ENCODE results near the gene CRYGN. TPM values are rescaled to one million over a fixed set of nuclear protein-coding genes. Genes with fewer than 3 reads are reported as not detected.
A peak's percentile ranks its signal among the peaks of the same experiment; 100 is the strongest.

Gene CRYGN
- total and polyA plus RNA-seq, 9 of the 15 experiments (the other 6 are each of a cell fraction or from before 2014, with no cell fraction given) = not detected

DNA sequence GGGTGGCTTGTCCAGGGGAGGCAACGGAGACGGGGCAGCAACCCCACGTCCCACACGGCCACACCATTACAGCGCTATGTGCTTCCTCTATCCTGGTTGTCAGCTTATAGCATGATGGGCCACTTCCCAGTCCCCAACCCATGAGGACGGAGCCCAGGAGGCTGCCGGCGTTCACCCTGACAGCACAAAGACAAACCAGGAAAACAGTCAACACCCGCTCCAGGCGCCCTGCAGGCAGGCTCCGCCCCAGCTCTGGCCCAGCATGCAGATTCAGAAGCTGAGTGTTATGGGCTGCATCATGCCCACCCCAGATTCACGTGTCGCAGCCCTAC, 44.9 kb downstream of the CRYGN start (continued):
- peak; percentile 48 for TF ChIP-seq KDM5B (IDR thresholded peaks at IDR 0.05; ENCODE audit: insufficient replicate concordance, low read depth, low read length)
- TF ChIP-seq E2F1 (CRISPR knock-in tag; IDR thresholded peaks at IDR 0.05) = no peak

- Histone ChIP-seq H4K20me1 (replicated peaks; ENCODE audit: control insufficient read depth, insufficient read depth, low read length) (0 out of 2 replicates have a peak, but pooled peaks cover 5% of the 10 kb centered on the region), H3K79me2 (ENCODE audit: control insufficient read depth, insufficient read depth, low read length) (no peaks in the 10 kb centered on the region), H3K9ac (ENCODE audit: insufficient read depth in 1 of 2, low read depth in 2 of 2, low read length in 2 of 2) (peak overlapping the region; percentile 9 to 76; a peak in 3 of 4 replicates), H3K27me3 (ENCODE audit: control insufficient read depth in 2 of 2, insufficient read depth in 2 of 2, low read length in 2 of 2) (peaks cover 2 to 29% of the 10 kb centered on the region in 2 experiments; a peak in 3 of 5 replicates), H2AFZ (ENCODE audit: low read depth, low read length) (peak overlapping the region; percentile 79), H3K4me2 (ENCODE audit: insufficient read depth, low read length) (peak overlapping the region; percentile 56), H3K4me1 (replicated peaks in 1 of 2; ENCODE audit: control insufficient read depth in 2 of 2, insufficient read depth in 2 of 2, low read length in 2 of 2) (peaks cover 43 to 77% of the 10 kb centered on the region in 2 experiments), H3K9me3 (replicated peaks; ENCODE audit: control insufficient read depth, insufficient read depth, low read depth, low read length) (peaks cover 9% of the 10 kb centered on the region), H3K27ac (ENCODE audit: extremely low read depth, low read depth, low read length) (peak overlapping the region; percentile 69), H3K4me3 (no peak overlapping the region), H3K36me3 (ENCODE audit: control insufficient read depth, insufficient read depth, low read length) (no peaks in the 10 kb centered on the region), H3K9me1 (ENCODE audit: control insufficient read depth, insufficient read depth, low read length) (peaks cover 4% of the 10 kb centered on the region)
- CTCF ChIA-PET (ENCODE audit: low intra/inter-chr PET ratio) = no interaction called here
- BruUV-seq (replicated peaks) = no TSS peak
- FAIRE-seq = peak; percentile 6
- in situ Hi-C loops (cut with MboI) (no loop called here), intact Hi-C loops (cut with micrococcal nuclease) (loop anchor here (10.0 kb wide), 1 partner anchor 50 kb away; the partner anchor contains the start of gene CRYGN)
- DNase-seq (ENCODE audit: extremely low read depth in 1 of 4, low spot score in 3 of 4) = no peak
- POLR2A ChIA-PET = interaction anchor here (1.0 to 2.3 kb wide), 3 partner anchors 10 to 13 kb away, joined by 3 to 7 read pairs (median 5); no protein-coding TSS in a partner anchor
- ATAC-seq = no peak
- 78% methylated on average over 32 of the region's 35 CpGs for WGBS (ENCODE audit: insufficient coverage, low coverage, missing lambda C conversion rate)
- peak; percentile 59; the same call in 1 of the 2 replicates for TF ChIP-seq ZNF592 (IDR thresholded peaks at IDR 0.05)
- TF ChIP-seq L3MBTL2 (IDR thresholded peaks at IDR 0.05) = peak; percentile 47
- TF ChIP-seq USF1 (CRISPR knock-in tag; IDR thresholded peaks at IDR 0.05) = 0 out of 2 replicates have a peak, but pooled peaks have one; percentile 11
- TF ChIP-seq, protein P1, sequence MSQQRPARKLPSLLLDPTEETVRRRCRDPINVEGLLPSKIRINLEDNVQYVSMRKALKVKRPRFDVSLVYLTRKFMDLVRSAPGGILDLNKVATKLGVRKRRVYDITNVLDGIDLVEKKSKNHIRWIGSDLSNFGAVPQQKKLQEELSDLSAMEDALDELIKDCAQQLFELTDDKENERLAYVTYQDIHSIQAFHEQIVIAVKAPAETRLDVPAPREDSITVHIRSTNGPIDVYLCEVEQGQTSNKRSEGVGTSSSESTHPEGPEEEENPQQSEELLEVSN (IDR thresholded peaks at IDR 0.05; ENCODE audit: borderline replicate concordance in 1 of 2, extremely low read depth in 1 of 2, insufficient read depth in 1 of 2, insufficient read length in 1 of 2, low read depth in 1 of 2, low read length in 1 of 2, poor library complexity in 1 of 2, severe bottlenecking in 1 of 2) = peak in 1 of 2 experiments; percentile 70
- TF ChIP-seq TFAM (CRISPR knock-in tag; conservative IDR thresholded peaks at IDR 0.05) = no peak
- no peak for TF ChIP-seq DIDO1 (tag; IDR thresholded peaks at IDR 0.05; ENCODE audit: low read depth)
- 0 out of 2 replicates have a peak, but pooled peaks have one; percentile 36 for TF ChIP-seq CBFB (CRISPR knock-in tag; IDR thresholded peaks at IDR 0.05)
Measured at GRCh38 chr7:151394076-151395035, 45.6 kb downstream of the CRYGN start.
